Eye (tissue), 1 donor: ENCODE measurements around the gene KCNH3.
A peak's percentile ranks its signal among the peaks of the same experiment; 100 is the strongest.

ENCODE experiments used
- DNase-seq: peaks from one replicate; pipeline ENCODE4 v3.0.0-alpha.2; 2015

Gene KCNH3

GRCh38 chr12:49564686-49565405 is 26.0 kb downstream of the KCNH3 start:
- no peak for DNase-seq

GRCh38 chr12:49565406-49566265 is 26.8 kb downstream of the KCNH3 start:
- no peak for DNase-seq

GRCh38 chr12:49566361-49566760 is 27.5 kb downstream of the KCNH3 start:
- no peak for DNase-seq

GRCh38 chr12:49567302-49567610 is 28.4 kb downstream of the KCNH3 start:
- DNase-seq: no peak

GRCh38 chr12:49567611-49568441 is 29.0 kb downstream of the KCNH3 start, which contains the start of gene MCRS1:
Gene MCRS1 (minus strand): TSS chr12:49568142. CDS start chr12:49566731, 1,411 bp downstream.
- DNase-seq: peak; percentile 97

- no peak for DNase-seq
These were observed 29.8 kb downstream of the KCNH3 start for GRCh38 chr12:49568442-49569162.

- DNase-seq: no peak
These were observed 38.9 kb downstream of the KCNH3 start for GRCh38 chr12:49577589-49578315.

- peak; percentile 11 for DNase-seq
These were observed 39.8 kb downstream of the KCNH3 start for GRCh38 chr12:49578471-49579112.

- DNase-seq: peak; percentile 93
These were observed 42.0 kb downstream of the KCNH3 start for GRCh38 chr12:49580572-49581535.

- DNase-seq: no peak
These were observed 43.4 kb downstream of the KCNH3 start for GRCh38 chr12:49582201-49582600.

GRCh38 chr12:49582850-49583249 is 44.0 kb downstream of the KCNH3 start:
- DNase-seq: no peak

GRCh38 chr12:49583366-49584094 is 44.7 kb downstream of the KCNH3 start:
- peak; percentile 11 for DNase-seq

GRCh38 chr12:49584591-49584990 is 45.8 kb downstream of the KCNH3 start:
- no peak for DNase-seq

- no peak for DNase-seq
These were observed 46.9 kb downstream of the KCNH3 start for GRCh38 chr12:49585477-49586459.

GRCh38 chr12:49587174-49587908 is 48.5 kb downstream of the KCNH3 start:
- no peak for DNase-seq

GRCh38 chr12:49588281-49588680 is 49.5 kb downstream of the KCNH3 start:
- DNase-seq: no peak
